ENCODE results near the gene CNRIP1.

- TF ChIP-seq REST (IDR thresholded peaks at IDR 0.05; ENCODE audit: low read depth) (no peak), NFIC (IDR thresholded peaks at IDR 0.05) (no peak)
These were observed 14.2 kb upstream of the CNRIP1 start for GRCh38 chr2:68333931-68334330.
